ENCODE results near the gene MGMT.

The MGMT gene

DNA sequence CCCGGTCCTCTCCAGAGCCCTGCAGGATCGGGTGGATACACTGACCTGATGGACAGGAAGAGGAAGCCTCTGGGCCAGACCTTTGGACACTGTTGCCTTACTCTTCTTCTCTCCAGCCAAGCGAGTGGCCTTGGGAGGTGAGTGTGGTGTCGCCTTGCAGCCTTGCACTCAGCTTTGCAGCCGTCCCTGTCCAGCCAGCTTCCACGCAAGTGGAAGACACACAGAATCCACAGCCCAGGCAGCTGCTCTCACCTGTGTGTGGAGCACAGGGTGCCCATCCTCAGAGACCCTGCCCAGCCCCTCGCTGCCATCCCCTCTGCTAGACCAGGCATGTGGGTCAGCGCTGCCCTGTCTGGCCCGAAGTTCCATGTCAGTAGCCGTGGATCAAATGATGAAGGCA lies 258.0 kb downstream of the MGMT start:
- in situ Hi-C loops (cut with MboI; ENCODE audit: low sequenced_read_pairs) = no loop called here

GRCh38 chr10:129725482-129725881 lies 258.4 kb downstream of the MGMT start:
- in situ Hi-C loops (cut with MboI; ENCODE audit: low sequenced_read_pairs) = no loop called here

DNA sequence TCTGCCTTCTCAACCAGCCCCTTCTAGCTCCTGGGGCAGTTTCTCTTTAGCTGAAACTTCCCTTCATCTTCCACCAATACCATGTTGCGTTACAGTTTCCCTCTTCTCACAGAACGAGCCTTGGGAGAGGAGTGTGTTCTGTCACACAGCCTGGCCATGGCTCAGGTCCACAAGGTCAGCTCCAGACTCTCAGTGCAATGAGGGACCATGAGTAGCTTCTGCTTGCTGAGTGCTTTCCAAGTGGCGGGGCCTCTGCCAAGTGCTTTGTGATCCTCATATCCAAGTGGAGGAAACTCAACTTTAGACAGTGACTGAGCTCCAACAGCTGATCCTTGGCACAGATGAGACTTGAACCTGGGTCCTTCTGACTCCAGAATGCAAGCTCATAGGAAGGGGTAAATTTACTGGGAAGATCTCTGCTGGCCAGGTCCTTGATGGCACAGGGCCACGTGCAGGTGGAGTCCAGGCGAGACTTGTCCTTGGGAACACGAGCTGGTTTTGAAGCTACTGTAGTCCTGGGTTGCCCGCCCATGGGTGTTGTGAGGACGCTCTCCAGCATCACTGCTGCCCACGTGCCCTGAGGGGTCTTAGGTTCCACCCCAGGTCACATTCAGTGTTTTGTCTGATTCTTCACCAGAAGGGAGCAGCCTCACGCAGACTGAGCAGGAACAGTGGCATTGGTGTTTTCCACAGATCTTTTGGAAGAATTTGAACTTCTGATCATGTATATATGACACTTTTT lies 259.0 kb downstream of the MGMT start:
- in situ Hi-C loops (cut with MboI; ENCODE audit: low sequenced_read_pairs) = no loop called here

- in situ Hi-C loops (cut with MboI; ENCODE audit: low sequenced_read_pairs) = no loop called here
These were observed 260.0 kb downstream of the MGMT start for GRCh38 chr10:129727071-129727470.

GRCh38 chr10:129727495-129727894 lies 260.5 kb downstream of the MGMT start:
- in situ Hi-C loops (cut with MboI; ENCODE audit: low sequenced_read_pairs) = no loop called here

GRCh38 chr10:129728246-129728820 lies 261.3 kb downstream of the MGMT start:
- in situ Hi-C loops (cut with MboI; ENCODE audit: low sequenced_read_pairs) = no loop called here

- in situ Hi-C loops (cut with MboI; ENCODE audit: low sequenced_read_pairs) = no loop called here
These were observed 262.1 kb downstream of the MGMT start for GRCh38 chr10:129728905-129729795.

- in situ Hi-C loops (cut with MboI; ENCODE audit: low sequenced_read_pairs) = no loop called here
These were observed 263.4 kb downstream of the MGMT start for GRCh38 chr10:129730272-129730992.

- in situ Hi-C loops (cut with MboI; ENCODE audit: low sequenced_read_pairs) = no loop called here
These were observed 263.9 kb downstream of the MGMT start for GRCh38 chr10:129730993-129731325.

DNA sequence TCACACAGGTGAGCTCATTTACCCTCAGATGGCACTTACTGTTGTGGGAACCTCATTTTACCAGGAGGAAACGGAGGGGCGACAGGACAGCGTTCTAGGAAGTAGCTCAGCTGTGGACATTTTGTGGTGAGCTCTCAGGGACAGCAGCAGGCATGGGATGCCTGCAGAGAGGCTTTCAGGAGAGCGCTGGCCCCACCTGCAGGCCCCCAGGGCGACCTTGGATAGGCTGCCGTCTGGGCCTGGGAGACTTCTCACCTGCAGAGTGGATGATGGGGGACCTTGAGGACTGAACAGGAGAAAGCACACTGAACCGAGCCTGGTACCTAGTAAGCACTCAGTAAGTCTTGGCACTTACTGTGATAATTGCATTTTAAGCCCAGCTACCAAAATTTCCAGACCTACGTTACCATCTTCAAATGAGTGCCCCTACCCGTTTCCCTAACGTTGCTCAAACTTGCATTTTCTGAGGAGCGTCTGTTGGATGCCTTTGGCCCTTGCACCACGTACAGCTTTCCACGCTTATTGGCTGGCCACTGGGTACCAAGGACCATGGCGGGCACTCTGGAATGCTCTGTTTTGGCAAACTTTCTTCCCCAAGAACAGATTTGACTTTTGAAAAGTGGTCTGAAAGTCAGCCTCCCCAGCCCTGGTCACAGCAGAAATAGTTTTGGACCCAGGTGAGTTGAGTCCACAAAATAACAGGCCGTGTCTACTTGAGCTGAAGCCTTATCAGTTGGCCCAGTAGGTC lies 273.7 kb downstream of the MGMT start:
- in situ Hi-C loops (cut with MboI; ENCODE audit: low sequenced_read_pairs) = no loop called here

GRCh38 chr10:129741280-129741977 lies 274.4 kb downstream of the MGMT start:
- in situ Hi-C loops (cut with MboI; ENCODE audit: low sequenced_read_pairs) = no loop called here

- in situ Hi-C loops (cut with MboI; ENCODE audit: low sequenced_read_pairs) = no loop called here
These were observed 275.1 kb downstream of the MGMT start for GRCh38 chr10:129741978-129742741.

DNA sequence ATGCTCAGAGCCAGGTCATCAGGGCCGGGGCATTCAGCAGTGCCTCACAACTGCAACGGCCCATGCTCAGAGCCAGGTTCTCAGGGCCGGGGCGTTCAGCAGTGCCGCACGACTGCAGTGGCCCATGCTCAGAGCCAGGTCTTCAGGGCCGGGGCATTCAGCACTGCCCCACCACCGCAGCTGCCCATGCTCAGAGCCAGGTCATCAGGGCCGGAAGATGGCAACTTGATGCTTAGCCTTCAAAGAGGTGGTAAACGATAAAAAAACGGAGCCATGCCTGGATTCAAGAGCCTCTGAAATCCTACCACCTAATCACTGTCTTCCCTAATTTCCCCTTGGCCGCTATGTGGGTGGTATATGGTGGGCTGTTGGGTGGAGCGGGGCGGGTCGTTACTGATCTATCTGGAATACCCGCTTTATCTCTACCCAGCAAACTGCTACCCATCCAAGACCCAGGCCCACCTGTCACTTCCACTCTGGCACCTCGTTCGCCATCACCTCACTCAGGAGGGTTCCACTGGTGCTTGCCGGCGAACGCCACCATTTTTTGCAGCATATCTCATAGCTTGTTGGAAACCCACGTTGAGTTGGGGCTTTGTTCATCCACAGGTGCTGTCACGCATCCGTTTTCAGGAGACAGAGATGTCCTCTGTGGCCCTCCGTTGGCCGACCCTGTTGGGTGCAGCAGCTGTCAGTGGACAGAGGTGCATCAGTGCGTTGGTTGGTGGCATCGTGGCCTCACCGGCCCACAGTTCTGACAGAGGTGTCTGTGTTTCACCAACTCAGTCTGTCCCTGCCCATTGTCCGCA lies 275.9 kb downstream of the MGMT start:
- in situ Hi-C loops (cut with MboI; ENCODE audit: low sequenced_read_pairs) = no loop called here

- in situ Hi-C loops (cut with MboI; ENCODE audit: low sequenced_read_pairs) = no loop called here
These were observed 276.7 kb downstream of the MGMT start for GRCh38 chr10:129743738-129744133.

- in situ Hi-C loops (cut with MboI; ENCODE audit: low sequenced_read_pairs) = no loop called here
These were observed 277.4 kb downstream of the MGMT start for GRCh38 chr10:129744134-129745111.

DNA sequence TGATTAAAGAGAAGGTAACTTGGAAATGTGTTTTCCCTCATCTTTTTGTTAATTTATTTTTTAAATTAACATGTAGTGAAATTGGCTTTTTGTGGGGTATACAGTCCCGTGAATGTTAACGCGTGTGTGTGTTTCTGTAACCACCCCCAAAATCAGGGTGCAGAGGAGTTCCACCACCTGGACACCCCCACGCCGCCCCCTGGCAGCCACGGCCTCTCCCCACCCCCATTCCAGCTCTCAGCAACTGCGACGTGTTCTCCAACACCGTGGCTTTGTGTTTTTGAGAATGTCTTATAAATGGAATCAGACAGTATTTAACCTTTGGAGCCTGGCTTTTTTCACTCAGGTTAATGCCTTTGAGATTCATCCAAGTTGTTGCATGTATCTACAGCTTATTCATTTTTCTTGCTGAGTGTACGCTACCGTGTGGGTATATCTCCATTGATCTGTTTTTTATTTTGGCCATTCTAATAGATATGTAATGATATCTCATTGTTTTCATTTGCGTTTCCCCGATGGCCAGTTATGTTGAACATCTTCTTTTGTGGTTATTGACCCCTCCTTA lies 278.2 kb downstream of the MGMT start:
- in situ Hi-C loops (cut with MboI; ENCODE audit: low sequenced_read_pairs) = no loop called here
